Measurements from ENCODE around the gene AATF.

- TF ChIP-seq, protein P1, sequence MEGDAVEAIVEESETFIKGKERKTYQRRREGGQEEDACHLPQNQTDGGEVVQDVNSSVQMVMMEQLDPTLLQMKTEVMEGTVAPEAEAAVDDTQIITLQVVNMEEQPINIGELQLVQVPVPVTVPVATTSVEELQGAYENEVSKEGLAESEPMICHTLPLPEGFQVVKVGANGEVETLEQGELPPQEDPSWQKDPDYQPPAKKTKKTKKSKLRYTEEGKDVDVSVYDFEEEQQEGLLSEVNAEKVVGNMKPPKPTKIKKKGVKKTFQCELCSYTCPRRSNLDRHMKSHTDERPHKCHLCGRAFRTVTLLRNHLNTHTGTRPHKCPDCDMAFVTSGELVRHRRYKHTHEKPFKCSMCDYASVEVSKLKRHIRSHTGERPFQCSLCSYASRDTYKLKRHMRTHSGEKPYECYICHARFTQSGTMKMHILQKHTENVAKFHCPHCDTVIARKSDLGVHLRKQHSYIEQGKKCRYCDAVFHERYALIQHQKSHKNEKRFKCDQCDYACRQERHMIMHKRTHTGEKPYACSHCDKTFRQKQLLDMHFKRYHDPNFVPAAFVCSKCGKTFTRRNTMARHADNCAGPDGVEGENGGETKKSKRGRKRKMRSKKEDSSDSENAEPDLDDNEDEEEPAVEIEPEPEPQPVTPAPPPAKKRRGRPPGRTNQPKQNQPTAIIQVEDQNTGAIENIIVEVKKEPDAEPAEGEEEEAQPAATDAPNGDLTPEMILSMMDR (IDR thresholded peaks at IDR 0.05) = no peak
- TF ChIP-seq EZH2 (IDR thresholded peaks at IDR 0.05) = no peak
Measured at GRCh38 chr17:37092701-37093100, 143.9 kb downstream of the AATF start.
